Measurements from ENCODE around the gene DPM2.

DPM2 gene

DNA sequence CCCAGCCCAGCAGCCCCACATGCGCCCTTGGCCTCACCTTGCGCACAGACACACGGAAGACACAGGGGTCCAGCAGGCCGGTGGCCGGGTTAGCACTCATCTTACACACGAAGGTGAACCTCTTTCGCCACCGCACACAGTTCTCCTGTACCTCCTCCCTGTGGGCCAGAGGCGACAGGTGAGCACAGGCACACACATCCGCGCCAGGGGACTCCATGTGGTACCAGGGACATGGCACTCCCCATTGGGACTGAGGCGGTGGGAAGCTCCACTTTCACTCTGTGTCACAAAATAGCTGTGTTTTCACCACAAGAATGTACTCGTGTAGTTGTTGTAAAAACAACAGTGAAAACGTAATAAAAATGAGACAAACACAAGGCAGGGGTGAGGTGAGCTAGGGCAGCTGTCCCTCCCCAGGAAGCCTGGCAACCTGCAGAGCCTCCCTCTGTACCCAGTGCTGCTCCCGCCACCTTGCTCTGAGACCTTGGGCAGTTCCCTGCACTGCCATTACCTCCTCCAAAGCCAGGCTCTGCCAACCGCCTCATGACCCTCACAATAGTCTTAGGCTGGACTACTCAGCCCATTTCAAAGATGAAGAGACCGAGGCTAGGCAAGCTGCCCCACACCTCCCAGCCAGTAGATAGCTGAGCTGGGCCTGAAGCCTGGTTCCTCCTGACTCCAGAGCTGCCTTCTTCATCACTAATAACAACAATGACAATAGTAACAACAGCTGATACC is 16.3 kb upstream of the DPM2 start:
- no peak for DNase-seq

DNA sequence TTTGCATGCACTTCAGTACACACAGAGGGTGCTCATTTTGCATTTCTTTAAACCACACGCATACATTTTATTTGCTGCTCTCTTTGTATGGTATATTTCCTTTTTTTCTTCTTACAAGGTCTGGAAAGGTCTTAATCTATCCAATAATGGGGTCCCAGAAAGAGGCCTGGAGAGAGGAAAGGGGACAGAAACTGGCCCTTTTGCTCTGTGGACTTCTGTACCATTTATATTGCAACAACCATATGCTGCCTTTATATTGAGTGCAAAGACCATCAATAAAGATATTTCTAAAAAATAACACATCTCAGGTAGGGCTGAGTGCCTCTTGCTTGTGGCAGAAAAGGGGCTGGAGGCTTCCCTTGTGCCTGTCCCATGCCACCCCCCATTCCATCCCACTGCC is 15.5 kb upstream of the DPM2 start:
- no peak for DNase-seq

DNA sequence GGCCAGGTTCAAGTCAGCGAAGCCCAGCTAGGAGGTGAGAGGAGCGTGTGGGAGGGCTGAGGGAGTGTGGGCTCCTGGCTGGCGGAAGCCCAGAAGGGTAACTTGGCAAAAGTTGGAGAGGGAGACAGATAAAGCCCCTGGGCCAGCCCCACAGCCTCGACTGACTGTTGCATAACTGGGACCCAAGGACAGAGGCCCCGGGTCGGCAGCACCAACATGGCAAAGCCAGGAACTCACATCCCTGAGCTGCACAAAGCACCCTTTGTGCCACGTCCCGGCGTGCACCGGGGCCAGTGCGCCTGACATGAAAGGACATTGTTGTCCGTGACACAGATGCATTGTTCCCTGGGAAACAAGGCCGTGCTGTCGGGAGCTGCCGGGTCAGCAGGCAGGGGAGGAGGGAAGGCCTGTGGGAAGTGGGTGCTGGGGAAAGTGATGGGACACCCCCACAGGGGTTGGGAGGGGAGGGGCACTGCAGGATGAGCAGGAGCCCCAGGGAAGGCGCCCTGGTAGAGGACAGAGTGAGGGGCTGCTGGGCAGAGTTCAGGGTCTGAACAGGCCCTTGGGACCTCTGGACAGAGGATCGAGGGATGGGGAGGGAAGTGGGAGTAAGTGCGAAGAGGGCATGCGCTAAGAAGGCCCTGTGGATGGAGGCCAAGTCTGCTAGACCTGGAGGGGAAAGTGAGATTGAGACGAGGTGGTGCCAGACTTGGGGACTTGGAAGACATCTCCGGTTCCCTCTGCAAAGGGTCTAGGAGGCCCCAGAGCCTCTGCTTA is 13.0 kb upstream of the DPM2 start:
- no peak for DNase-seq

DNA sequence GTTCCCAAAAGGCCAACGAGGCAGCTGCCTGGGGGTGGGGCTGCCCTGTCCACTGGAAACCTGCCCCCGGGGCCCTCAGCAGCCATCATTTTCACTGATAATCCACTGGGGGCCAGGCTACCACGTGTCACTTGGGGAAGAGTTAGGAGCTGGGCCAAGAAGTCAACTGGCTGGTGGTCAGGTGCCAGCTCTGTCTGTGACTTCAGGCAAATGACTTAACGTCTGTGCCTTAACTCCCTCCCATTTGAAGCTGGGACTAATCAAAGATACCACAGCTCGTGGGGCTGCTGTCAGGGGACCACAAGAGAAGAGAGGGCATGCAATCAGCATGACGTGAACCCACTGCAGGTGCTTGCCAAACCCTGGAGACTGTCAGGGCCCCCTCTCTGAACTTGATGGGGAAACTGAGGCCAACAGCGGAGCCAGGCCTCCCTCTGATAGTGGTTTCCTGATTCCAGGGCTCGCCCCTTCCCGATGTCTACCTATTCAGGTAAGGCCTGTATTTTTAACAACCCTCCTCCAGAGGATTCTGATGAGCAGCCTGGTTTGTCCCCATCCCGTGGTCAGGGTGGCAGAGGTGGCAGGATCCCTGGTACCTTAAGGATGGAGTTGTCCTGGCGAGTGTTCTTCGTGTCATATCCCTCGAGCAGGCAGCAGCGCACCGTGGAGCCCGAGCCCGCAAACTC is 12.3 kb upstream of the DPM2 start:
- DNase-seq: no peak

DNA sequence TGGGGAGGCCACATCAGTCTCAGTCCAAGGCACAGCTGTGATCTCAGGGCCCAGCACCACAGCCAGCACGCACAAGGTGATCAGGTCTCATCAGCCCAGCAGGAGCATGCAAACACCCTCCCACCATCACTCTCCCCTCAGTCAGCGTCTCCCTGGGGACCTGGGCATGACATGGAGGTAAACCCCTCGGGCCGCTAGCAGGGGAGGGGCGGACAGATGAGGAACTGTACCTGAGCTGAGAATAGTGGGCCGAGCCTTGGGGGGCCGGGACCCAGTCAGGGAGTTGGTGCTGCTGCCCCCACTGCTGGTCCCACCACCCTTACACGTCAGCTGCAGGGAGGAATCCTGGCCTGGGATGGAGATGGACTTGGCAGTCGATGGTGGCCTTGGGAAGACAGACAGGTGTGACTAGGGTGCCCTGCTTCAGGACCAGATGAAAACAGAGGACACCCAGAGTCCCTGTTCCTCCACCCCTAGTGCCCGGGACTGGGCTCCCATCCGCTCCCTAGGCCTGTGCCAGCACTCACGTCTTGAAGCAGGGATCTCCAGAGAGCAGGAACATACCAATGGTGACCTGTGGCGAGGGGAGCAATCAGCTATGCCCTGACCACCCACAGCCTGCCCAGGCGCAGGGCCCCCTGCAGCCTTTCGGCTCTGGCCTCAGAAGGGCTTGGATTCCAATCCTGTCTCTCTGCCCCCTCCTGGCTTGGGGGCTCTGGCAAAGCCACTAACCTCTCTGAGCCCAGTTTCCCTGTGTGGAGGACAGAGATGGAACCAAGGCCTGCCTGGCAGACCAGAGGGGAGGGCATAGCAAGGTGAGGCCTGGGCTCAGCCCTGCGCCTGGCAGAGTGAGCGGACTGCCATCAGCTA is 10.4 kb upstream of the DPM2 start:
- no peak for DNase-seq

DNA sequence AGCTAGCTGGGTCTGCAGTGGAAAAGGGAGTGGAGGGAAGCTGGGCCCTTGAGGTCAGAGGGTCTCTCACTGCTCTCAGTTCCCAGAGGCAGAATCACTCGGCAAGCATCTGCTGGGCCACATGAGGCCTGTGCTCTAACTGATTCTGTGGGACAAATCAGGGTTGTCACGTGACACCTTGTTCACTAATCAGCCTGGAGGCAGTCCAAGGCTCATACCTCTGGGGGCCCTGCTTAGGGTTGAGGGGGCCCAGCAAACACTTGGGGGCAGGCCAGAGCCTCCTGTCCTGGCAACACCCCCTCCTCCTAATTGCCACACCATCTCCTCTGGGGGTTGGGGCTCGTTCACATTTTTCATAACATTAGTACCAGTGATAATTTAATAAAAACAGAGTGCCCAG is 9.1 kb upstream of the DPM2 start:
- no peak for DNase-seq

DNA sequence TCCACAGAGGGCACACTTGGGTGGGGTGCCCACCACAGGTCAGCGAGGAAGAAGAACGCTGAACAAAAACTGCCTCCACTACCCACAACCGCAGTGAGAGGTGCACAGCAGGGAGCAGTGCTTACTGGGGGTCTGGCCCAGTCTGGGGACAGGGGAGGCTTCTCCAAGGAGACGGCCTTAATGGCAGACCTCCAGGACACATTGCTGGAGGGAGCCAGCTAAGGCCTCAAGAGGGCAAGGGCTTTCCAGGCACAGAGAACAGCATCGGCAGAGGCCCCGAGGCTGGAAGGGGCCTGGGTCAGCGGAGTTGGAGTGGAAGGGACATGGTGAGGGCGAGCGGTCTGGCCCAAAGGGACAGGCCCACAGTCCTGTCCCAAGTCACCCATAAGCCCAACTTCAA is 8.3 kb upstream of the DPM2 start:
- no peak for DNase-seq

DNA sequence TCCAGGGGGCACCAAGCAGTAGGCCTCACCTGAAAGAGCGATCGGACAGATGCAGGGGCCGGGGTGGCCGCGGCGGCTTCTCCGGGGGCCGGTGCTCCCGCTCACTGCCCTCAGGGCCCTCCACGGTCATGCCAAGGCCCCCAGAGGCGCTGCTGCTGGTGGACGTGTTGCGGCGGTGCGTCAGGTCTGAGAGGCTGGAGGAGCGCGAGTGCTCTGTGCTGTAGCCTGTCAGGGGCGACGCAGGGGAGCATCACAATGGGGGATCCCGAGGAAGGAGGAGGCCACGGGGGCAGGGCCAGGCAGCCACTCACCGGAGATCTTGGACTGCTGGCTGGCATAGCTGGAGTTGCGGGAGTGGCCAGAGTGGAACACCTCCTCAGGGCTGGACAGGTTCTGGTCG is 7.7 kb upstream of the DPM2 start:
- no peak for DNase-seq

DNA sequence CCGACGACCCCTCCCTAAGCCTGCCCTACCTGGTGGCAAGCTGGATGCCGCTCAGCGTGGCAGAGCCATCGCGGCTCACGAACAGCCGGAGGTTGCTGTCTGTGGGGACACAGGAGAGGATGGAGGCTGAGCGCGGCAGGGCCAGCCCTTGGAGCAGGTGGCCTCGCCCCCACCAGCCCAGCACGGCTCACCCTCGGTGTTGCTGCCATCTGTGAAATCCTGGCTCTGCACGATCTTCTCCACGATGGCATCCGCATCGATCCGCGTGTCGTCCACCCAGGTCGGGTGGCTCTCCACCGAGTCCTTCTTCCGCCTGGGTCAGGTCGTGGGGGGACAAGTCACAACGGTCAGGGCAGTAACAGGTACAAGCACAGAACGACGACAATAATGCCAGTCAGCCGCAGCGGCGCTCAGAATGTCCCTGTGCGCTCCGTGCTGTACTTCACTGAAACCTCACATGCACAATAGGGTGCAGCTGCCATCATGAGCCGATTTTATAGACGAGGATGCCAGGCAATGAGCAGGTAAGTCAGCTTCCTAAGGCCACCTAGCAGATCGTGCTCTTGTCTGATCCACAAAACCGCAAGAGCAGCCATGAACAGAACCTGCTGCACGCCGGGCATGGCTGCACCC is 7.0 kb upstream of the DPM2 start:
- DNase-seq: no peak

DNA sequence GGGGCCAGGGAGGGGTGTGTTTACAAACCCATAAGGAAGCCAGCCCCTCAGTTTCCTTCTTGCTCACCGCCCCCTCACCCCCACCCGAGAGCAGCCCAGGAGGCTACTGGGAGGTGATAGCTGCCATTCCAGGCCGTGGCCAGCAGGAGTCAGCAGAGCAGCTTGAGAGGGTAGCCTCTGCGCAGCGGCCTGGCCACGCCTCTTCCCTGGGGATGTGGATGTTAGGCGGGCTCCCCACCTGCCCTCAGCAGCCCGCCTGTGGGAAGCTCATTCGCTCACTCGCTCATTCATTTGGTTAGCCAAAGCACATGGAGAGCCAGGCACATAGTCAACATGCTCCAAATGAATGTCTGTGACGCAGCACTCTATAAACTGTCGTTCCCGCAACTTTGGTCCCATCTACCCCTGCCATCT is 6.1 kb upstream of the DPM2 start:
- peak; percentile 79 for DNase-seq

DNA sequence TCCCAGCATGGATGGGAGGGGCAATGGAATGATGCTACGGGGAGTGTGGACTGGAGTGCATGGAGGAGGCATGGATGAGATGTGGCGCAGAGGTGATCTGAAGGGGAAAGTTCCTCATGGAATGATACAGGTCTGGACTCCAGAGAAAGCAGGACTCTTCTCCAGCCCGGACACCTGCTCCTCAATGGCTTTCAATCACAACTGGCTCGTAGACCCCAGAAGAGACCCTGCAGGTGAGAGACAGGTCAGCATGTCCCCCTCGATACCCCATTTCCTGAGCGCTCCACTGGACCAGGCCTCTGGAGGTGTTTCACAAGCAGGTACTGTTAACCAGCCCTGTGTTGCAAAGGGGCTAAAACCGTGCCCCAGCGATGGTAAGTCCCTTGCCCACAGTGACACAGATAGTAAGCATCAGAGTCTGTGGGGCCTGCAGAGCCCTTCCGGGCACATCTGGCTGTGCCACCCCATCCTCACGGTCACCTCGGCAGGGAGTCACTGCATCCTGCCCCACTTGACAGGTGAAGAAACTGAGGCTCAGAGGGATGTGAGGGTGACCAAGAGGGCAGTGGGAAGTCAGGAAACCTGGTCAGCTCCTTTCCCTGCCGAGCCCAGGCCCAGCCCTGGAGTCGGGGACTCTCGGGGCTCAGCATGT is 5.5 kb upstream of the DPM2 start:
- no peak for DNase-seq

DNA sequence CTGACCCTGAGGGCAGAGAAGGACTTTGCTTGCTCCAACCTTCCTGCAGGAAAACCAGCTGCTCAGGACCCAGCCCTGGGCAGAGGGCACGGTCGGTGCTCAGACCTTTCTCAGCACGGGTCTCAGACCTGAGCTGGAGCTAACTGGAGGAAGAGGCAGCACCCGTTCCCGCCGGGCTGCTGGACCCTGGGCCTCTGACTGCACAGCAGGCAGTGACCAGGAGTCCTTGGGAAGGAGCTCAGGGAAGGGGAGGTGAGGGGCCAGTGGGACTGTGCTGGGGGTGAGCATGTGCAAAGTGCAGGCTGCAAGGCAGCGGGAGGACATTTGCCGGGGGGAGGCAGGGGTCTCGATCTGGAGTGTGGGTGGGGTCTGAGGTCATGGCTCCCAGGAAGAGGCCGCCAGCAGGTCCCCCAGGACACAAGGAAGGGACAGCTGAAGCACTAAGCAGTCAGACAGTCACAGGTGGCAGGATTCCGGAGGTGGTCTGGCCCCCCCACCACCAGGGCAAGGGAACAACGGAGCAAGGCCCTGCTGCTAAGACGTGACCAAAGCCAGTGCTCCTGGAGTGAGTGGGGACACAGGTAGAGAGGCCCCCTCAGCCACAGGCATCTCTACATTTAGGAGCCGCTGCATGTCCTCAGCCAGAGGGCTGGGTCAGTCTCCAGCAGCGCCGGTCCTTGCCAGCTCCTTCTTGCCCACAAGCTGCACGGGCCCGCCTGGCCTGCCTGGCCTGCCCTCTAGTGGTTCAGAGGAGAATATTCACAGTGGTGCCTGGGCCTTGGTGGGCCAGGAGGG is 4.8 kb upstream of the DPM2 start:
- peak; percentile 54 to 65 for DNase-seq

DNA sequence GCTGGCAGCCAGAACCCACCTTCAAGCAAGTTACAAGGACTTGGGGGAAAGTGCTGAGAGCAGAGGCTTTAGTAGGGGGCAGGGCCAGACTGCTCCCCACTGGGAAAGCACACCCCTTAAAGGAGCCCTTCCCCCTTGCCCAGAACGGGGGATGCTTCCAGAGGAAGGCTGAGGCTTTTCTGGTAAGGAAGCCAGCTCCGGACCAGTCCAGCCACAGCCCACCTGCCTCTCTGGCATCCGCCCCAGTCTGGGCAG is 4.2 kb upstream of the DPM2 start:
- DNase-seq: no peak

DNA sequence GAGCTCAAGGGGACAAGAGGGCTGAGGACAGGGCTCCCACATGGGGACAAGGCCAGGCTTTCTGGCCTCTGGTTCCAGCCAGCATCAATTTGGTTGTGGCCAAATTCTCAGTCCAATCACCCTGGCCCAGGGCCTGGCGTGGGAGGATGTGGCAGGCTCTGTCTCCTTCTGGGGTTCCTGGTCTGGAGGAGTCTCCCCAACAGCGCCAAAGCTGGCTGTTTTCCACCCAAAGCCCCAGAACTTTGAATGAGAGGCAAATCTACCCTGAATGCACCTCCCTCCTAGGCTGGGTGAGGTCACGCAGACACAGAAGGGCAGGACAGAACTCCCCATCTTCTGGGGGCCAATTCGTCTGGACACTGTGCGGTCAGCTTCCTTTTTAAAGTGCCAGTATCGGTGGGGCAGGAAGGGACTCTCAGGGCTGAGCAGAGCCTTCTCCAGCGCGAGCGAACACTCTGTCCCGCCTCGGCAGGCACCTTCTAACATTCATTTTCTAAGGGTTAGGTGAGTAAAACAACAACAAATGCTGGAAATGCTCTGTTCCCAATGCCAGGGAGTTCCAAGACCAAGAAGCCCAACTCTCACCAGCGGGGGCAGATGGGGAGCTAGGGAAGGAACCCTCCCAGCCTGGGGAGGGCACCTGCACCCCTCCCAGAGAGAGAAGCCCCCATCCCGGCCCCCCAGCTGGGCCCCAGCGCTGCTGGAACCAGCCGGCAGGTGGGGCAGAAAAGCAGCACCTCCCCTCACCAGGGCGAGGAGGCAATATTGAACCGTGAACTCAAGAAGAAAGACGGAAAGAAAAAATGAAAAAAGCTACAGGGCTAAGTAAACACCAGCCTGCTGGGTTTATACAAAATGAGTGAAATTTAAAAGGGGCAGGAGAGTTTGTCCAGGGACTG is 3.7 kb upstream of the DPM2 start:
- no peak for DNase-seq

DNA sequence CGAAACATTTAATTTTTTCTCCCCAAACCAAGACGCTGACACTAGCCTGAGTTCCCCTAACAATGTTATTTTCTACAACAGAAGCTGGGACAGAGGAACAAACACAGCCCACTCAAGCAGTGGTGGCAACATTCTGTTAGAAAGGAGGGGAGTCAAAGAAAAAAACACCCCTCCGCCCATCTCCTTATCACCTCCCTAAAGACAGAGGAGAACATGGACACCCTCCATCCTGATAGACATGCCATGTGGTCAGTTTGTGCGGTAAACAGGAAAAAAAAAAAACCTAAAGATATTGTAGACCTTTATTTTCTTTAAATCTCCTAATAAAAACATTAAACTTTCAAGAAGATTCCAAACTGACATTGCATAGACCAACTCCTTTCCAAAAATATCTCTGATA is 2.9 kb upstream of the DPM2 start:
- no peak for DNase-seq

DNA sequence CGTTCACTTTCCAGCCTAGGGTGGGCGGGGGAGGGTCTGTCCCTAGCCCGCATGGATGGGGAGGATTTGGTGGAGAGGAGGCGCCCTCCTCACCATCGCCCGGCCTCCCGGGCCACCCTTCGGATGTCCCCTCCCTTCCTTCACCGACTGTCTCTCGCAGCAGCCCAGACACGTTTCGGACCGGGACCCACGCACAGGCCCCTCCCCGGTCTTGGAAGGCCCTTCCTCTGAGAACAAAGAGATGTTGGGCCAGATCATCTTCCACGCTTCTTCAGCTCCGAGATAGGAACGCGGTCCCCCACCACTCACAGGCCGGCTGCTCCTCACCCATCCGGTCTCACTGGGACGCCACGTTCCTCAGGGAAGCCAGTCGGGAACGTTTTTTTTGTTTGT is 640 bp upstream of the DPM2 start:
- DNase-seq: no peak

DNA sequence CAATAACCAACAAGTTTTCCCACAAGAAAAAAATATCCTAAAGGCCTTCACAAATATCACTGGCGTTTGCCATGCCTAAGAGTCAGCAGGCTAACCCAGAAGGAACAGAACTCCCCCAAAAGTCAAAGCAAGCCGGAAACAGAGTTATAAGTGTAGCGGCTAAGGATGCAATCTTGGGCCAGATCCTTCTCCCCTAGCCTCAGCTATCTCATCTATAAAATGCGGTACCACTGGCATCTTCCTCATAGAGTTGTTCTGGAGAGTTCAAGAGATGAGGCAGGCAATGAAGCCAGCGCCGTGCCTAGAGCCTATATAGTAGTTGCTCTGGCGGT is 632 bp downstream of the DPM2 start:
- DNase-seq: no peak

DNA sequence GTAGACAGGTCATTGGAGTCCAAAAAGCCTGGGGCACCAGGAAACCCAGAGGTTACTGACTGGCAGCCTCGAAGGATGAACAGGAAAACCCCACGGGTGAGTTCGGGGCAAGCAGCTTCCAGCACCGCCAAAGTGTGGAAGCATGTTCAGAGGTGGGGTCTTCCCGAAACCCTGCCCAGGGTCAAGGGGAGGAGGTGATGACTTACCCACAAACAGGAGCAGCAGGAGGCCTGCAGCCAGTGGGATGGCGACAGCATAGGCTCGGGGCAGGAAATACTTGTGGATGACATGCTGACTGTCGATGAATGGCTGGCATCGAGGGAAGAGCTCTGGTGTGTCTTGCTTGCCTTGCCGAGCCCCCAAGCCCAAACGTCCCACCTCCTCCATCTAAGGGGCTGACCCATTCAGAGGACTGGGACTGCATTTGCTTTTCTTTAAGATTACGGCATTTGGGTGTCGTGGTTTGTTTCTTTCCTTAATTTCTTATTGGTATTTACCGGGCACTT is 1.3 kb downstream of the DPM2 start:
- DNase-seq: no peak

DNA sequence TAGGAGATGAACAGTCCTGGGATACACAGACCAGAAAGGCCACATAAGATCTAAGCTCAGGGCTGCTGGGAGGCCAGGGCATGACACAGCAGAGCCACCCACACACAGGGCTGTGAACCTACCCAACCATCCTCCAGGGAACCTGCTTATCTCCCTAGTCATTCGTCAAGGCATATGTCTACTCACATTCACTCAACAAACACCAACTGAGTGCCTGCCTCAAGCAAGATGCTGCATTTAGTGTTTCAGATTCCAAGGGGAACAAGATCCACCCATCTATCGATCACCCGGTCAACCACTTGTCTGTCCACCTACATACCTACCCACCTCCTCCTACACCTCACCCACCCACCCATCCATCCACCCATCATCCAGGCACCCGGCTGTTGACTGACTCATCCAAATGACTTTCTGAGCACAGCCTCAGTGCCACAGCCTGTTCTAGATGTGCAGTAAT is 1.9 kb downstream of the DPM2 start:
- no peak for DNase-seq

DNA sequence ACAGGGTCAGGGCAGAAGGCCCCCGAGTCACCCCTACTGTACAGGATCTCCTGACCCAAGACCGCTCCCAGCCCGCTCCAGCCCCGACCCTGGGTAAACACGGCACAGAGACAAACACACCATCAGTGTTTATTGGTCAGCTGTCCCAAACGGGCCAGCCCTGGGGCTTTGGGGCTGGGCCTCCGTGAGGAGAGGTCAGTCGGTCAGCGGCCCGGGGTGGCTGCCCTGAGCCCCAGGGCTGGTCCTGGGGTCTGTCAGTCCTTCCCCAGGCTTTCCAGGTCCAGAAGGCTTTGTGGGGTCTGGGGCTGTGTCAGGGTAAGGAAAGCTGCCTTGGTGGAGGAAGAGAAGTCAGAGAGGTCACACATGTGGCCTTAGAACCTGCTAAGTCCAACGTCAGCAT is 2.7 kb downstream of the DPM2 start:
- no peak for DNase-seq

Measured in CD4-positive, alpha-beta T cell treated with Interferon alpha-2 for 1 hour (primary cell).